Esophagus muscularis mucosa (tissue), 4 donors: ENCODE results near the gene UBE4A. TPM values are rescaled to one million over a fixed set of nuclear protein-coding genes. Genes with fewer than 3 reads are reported as not detected.

ENCODE experiments used
- DNase-seq: peaks from one replicate; pipeline ENCODE4 v3.0.0-alpha.2; 2017; ENCODE audit errors: extremely low spot score
- H3K27ac ChIP-seq, 4 donors: fragments of 200-600 bp; sonication (generic); replicated peaks in 1 of 4; 1 replicate in 3 of 4; 2 replicates in 1 of 4; pipeline ENCODE4 v1.5.1; 2016 to 2019; ENCODE audit warnings: mild to moderate bottlenecking in 1 of 4
- H3K27me3 ChIP-seq, 4 donors: fragments of 200-600 bp; sonication (generic); one replicate each; pipeline versions ENCODE4 v1.5.1 to v1.6.0; 2016 to 2019
- H3K36me3 ChIP-seq, 4 donors: fragments of 200-600 bp; sonication (generic); one replicate each; pipeline ENCODE4 v1.5.1; 2016 to 2019
- H3K4me1 ChIP-seq, 4 donors: fragments of 200-600 bp; sonication (generic); one replicate each; pipeline ENCODE4 v1.5.1; 2016 to 2019
- H3K4me3 ChIP-seq, 4 donors: fragments of 200-600 bp; sonication (generic); 1 replicate in 2 of 4; 2 replicates in 2 of 4; pipeline ENCODE4 v1.5.1; 2016 to 2019; ENCODE audit warnings: mild to moderate bottlenecking in 4 of 4, moderate library complexity in 1 of 4
- H3K9me3 ChIP-seq, 4 donors: fragments of 200-600 bp; sonication (generic); 1 replicate in 3 of 4; 2 replicates in 1 of 4; pipeline ENCODE4 v1.5.1; 2016 to 2019
- CTCF ChIP-seq, 3 experiments: fragments of 200-600 bp in 2 of 3; fragments of 450-650 bp in 1 of 3; sonication (generic) in 2 of 3; IDR thresholded peaks; one replicate each; pipeline ENCODE4 v1.5.1; 2017 to 2019; ENCODE audit warnings: antibody characterized with exemption in 3 of 3, mild to moderate bottlenecking in 2 of 3, moderate library complexity in 1 of 3
- EP300 ChIP-seq: sonication (generic); formaldehyde crosslinking; IDR thresholded peaks from one replicate; pipeline ENCODE4 v1.6.1; 2017; ENCODE audit warnings: antibody characterized with exemption
- POLR2A ChIP-seq: fragments of 450-650 bp; IDR thresholded peaks from one replicate; pipeline ENCODE4 v1.6.1; 2017; ENCODE audit warnings: antibody characterized with exemption, moderate library complexity, mild to moderate bottlenecking, low read depth
- POLR2AphosphoS5 ChIP-seq, 2 donors: sonication (generic); formaldehyde crosslinking; IDR thresholded peaks; one replicate each; pipeline ENCODE4 v1.6.1; 2017; ENCODE audit warnings: antibody characterized with exemption in 2 of 2
- WGBS: methylation state at CpG from one replicate; pipeline ENCODE4 v1.1.5; 2018; 5-methylcytosine and 5-hydroxymethylcytosine counted together
- intact Hi-C: fragments of 100-400 bp; cut with DNase I; formaldehyde crosslinking; loops from one replicate; pipeline ENCODE4 v1.15.1; 2023
- total RNA-seq, 4 donors: library from RNA; depleted of rRNA; stranded (reverse); fragments of >200 nt; gene quantifications; one replicate each; pipeline versions ENCODE4 v1.1.0 to v1.2.1, GENCODE V29; 2016

Gene UBE4A
- total RNA-seq, 4 donors from 2014 or later: 32.0 to 40.8 (median 36.6) TPM

GRCh38 chr11:118343248-118343647, 16.2 kb upstream of the UBE4A start:
- Histone ChIP-seq H3K4me3 (no peak overlapping the region), H3K27me3 (peaks cover 0 to 45% (median 0%) of the 10 kb centered on the region in 4 donors)
- intact Hi-C loops: no loop called here

GRCh38 chr11:118343981-118344515, 15.4 kb upstream of the UBE4A start, which contains the start of gene CD3G:
CD3G (plus strand) TSS chr11:118344344; CDS start chr11:118344424, 80 bp downstream.
- H3K9me3 ChIP-seq: no peaks in the 10 kb centered on the region
- H3K4me1 ChIP-seq: no peaks in the 10 kb centered on the region
- H3K36me3 ChIP-seq: no peaks in the 10 kb centered on the region
- 78% methylated on average over 6 of the region's 6 CpGs for WGBS
- no peak within 1 kb of the TSS for H3K4me3 ChIP-seq
- intact Hi-C loops: no loop called here
- DNase-seq: peak; percentile 89
- no peak for TF ChIP-seq EP300
- TF ChIP-seq CTCF (IDR thresholded peaks at IDR 0.05): no peak
- no peak for TF ChIP-seq POLR2A
- no peak for TF ChIP-seq POLR2AphosphoS5 (IDR thresholded peaks at IDR 0.05)
- H3K27me3 ChIP-seq: peaks cover 0 to 45% (median 0%) of the 10 kb centered on the region in 4 donors
- H3K27ac ChIP-seq: no peak within 1 kb of the TSS

More at GRCh38 chr11:118343248-118343647, 16.2 kb upstream of the UBE4A start:
- Histone ChIP-seq H3K4me1 (no peaks in the 10 kb centered on the region), H3K36me3 (no peaks in the 10 kb centered on the region), H3K9me3 (no peaks in the 10 kb centered on the region), H3K27ac (no peak overlapping the region)
- 68% methylated on average over 9 of the region's 9 CpGs for WGBS
- peak; percentile 39 for DNase-seq
- no peak for TF ChIP-seq POLR2A
- no peak for TF ChIP-seq EP300
- TF ChIP-seq CTCF (IDR thresholded peaks at IDR 0.05): no peak

- intact Hi-C loops: no loop called here
- H3K4me1 ChIP-seq: no peaks in the 10 kb centered on the region
- no peak for DNase-seq
- no peaks in the 10 kb centered on the region for H3K36me3 ChIP-seq
- H3K4me3 ChIP-seq: no peak overlapping the region
- TF ChIP-seq CTCF (IDR thresholded peaks at IDR 0.05): no peak
- TF ChIP-seq POLR2A: no peak
- TF ChIP-seq EP300: no peak
- TF ChIP-seq POLR2AphosphoS5 (IDR thresholded peaks at IDR 0.05): no peak
- no peaks in the 10 kb centered on the region for H3K9me3 ChIP-seq
- 76% methylated on average over 6 of the region's 6 CpGs for WGBS
- H3K27me3 ChIP-seq: peaks cover 0 to 42% (median 0%) of the 10 kb centered on the region in 4 donors
- no peak overlapping the region for H3K27ac ChIP-seq
Measured at GRCh38 chr11:118349475-118349874, 9.9 kb upstream of the UBE4A start.

- Histone ChIP-seq H3K27ac (no peak overlapping the region), H3K4me3 (no peak overlapping the region), H3K27me3 (peaks cover 0 to 29% (median 0%) of the 10 kb centered on the region in 4 donors), H3K9me3 (no peaks in the 10 kb centered on the region), H3K4me1 (no peaks in the 10 kb centered on the region), H3K36me3 (no peaks in the 10 kb centered on the region)
- TF ChIP-seq POLR2AphosphoS5 (IDR thresholded peaks at IDR 0.05) (no peak), POLR2A (no peak), CTCF (IDR thresholded peaks at IDR 0.05) (peak; percentile 45 to 57 (median 50)), EP300 (no peak)
- no peak for DNase-seq
- 16% methylated on average over 6 of the region's 6 CpGs for WGBS
- intact Hi-C loops: loop anchor here (2.0 kb wide), 2 partner anchors 154 to 208 kb away; no protein-coding TSS in a partner anchor
Measured at GRCh38 chr11:118353084-118353710, 6.2 kb upstream of the UBE4A start.
